Ovary (tissue), 9 donors: ENCODE data around the gene TRDMT1. TPM values are rescaled to one million over a fixed set of nuclear protein-coding genes. Genes with fewer than 3 reads are reported as not detected.

Source experiments
- DNase-seq, 5 donors: peaks; one replicate each; pipeline ENCODE4 v3.0.0-alpha.2; 2019 to 2020
- H3K27ac ChIP-seq, 2 donors: fragments of 200-600 bp; one replicate each; pipeline versions ENCODE4 v1.5.1 to v1.8.0; 2019 to 2022
- H3K27me3 ChIP-seq: fragments of 200-600 bp; one replicate; pipeline ENCODE4 v1.8.0; 2022
- H3K36me3 ChIP-seq: fragments of 200-600 bp; sonication (generic); one replicate; pipeline ENCODE4 v1.5.1; 2019
- H3K4me1 ChIP-seq: one replicate; pipeline ENCODE4 v1.8.1; 2013; ENCODE audit warnings: mild to moderate bottlenecking, moderate library complexity; ENCODE audit not compliant: insufficient read depth
- H3K4me3 ChIP-seq: fragments of 200-600 bp; sonication (generic); one replicate; pipeline ENCODE4 v1.5.1; 2017
- H3K9me3 ChIP-seq, 2 donors: fragments of 200-600 bp in 1 of 2; sonication (generic) in 1 of 2; one replicate each; pipeline versions ENCODE4 v1.5.1 to v1.8.1; 2013 to 2019; ENCODE audit warnings: mild to moderate bottlenecking in 1 of 2, moderate library complexity in 1 of 2
- CTCF ChIP-seq, 3 donors: fragments of 450-650 bp in 2 of 3; fragments of 200-600 bp in 1 of 3; IDR thresholded peaks; one replicate each; pipeline versions ENCODE4 v1.5.1 to v1.8.0; 2016 to 2022; ENCODE audit warnings: antibody characterized with exemption in 3 of 3, mild to moderate bottlenecking in 1 of 3
- EP300 ChIP-seq: sonication (generic); formaldehyde crosslinking; IDR thresholded peaks from one replicate; pipeline ENCODE4 v1.6.1; 2017; ENCODE audit warnings: antibody characterized with exemption
- POLR2A ChIP-seq: fragments of 450-650 bp; IDR thresholded peaks from one replicate; pipeline ENCODE4 v1.6.1; 2017; ENCODE audit warnings: antibody characterized with exemption, mild to moderate bottlenecking, moderate library complexity
- WGBS, 3 donors: extraction: QIAGEN DNeasy Blood & Tissue Kit in 1 of 3; methylation state at CpG; one replicate each; pipeline versions ENCODE4 v1.1.5 to v1.1.7; 2013 to 2017; 5-methylcytosine and 5-hydroxymethylcytosine counted together
- intact Hi-C, 4 donors: fragments of 100-400 bp; cut with DNase I; formaldehyde crosslinking; loops; one replicate each; pipeline versions ENCODE4 v1.11.0 to v1.15.1; 2022 to 2023
- polyA plus RNA-seq, 2 donors: library from polyadenylated mRNA; stranded (reverse); fragments of 200-250 nt in 1 of 2; fragments of 350-450 nt in 1 of 2; fragmentation: Illumina TruSeq in 1 of 2; extraction: RNeasy Lipid Tissue Mini Kit (QIAGEN cat#74804) in 1 of 2; gene quantifications; one replicate each; pipeline ENCODE4 v1.2.3, GENCODE V29; 2013 to 2014
- total RNA-seq, 7 donors: library from RNA; depleted of rRNA in 2 of 7; stranded (reverse); fragments of >200 nt in 2 of 7; fragmentation: NEBNext Ultra II Directional in 3 of 7; extraction: Animal tissue kit (Norgen Biotek cat#: 25700) in 3 of 7; gene quantifications; one replicate each; pipeline versions ENCODE4 v1.1.0 to v1.2.4, GENCODE V29; 2016 to 2023
- donor health status: DM: no; HTN: no; CAD: no; lungs with moderate emphysema.
- donor health status: DM: no; HTN: no; CAD: no.
- donor health status: Bipolar disorder and iron deficiency.
- donor health status: DM: yes; HTN: yes; CAD: no.
- donor health status: DM: no; HTN: no; CAD: no.
- donor health status: DM: yes; HTN: yes; CAD: no.

Gene TRDMT1
- total and polyA plus RNA-seq, 9 donors, result 3.2 to 24.3 (median 15.9) TPM

- WGBS, 3 donors, result 58 to 66% (median 59%) methylated on average over 2 of the region's 2 CpGs
- DNase-seq, result no peak
- intact Hi-C loops, result no loop called here
- peaks cover 2% of the 10 kb centered on the region for H3K4me1 ChIP-seq
- H3K4me3 ChIP-seq, result no peak overlapping the region
- TF ChIP-seq CTCF (IDR thresholded peaks at IDR 0.05) (no peak), POLR2A (no peak), EP300 (no peak)
- H3K27ac ChIP-seq, result no peak overlapping the region
- no peaks in the 10 kb centered on the region for H3K27me3 ChIP-seq
- H3K36me3 ChIP-seq, result no peaks in the 10 kb centered on the region
- H3K9me3 ChIP-seq, result no peaks in the 10 kb centered on the region
Measured at GRCh38 chr10:17209881-17210280, 8.4 kb upstream of the TRDMT1 start.

GRCh38 chr10:17209302-17209701 is 7.8 kb upstream of the TRDMT1 start:
- Histone ChIP-seq H3K4me3 (no peak overlapping the region), H3K27ac (no peak overlapping the region), H3K27me3 (no peaks in the 10 kb centered on the region), H3K9me3 (no peaks in the 10 kb centered on the region), H3K36me3 (no peaks in the 10 kb centered on the region), H3K4me1 (peaks cover 2% of the 10 kb centered on the region)
- TF ChIP-seq CTCF (IDR thresholded peaks at IDR 0.05) (no peak), POLR2A (no peak), EP300 (no peak)
- 61 to 80% (median 77%) methylated on average over 1 of the region's 1 CpG for WGBS, 3 donors
- intact Hi-C loops, result no loop called here
- DNase-seq, result no peak

- Histone ChIP-seq H3K27ac (no peak overlapping the region), H3K4me3 (no peak overlapping the region), H3K36me3 (no peaks in the 10 kb centered on the region), H3K9me3 (no peaks in the 10 kb centered on the region), H3K27me3 (no peaks in the 10 kb centered on the region), H3K4me1 (peaks cover 2% of the 10 kb centered on the region)
- no peak for TF ChIP-seq EP300
- no peak for DNase-seq
- intact Hi-C loops, result no loop called here
Measured at GRCh38 chr10:17208476-17208875, 7.0 kb upstream of the TRDMT1 start.

- no peaks in the 10 kb centered on the region for H3K27me3 ChIP-seq
- 73 to 83% (median 79%) methylated on average over 7 of the region's 7 CpGs for WGBS, 3 donors
- H3K4me1 ChIP-seq, result peaks cover 2% of the 10 kb centered on the region
- no peak overlapping the region for H3K4me3 ChIP-seq
- no peak for DNase-seq
- H3K36me3 ChIP-seq, result no peaks in the 10 kb centered on the region
- intact Hi-C loops, result no loop called here
- TF ChIP-seq POLR2A (no peak), EP300 (no peak), CTCF (IDR thresholded peaks at IDR 0.05) (no peak)
- H3K9me3 ChIP-seq, result no peaks in the 10 kb centered on the region
- no peak overlapping the region for H3K27ac ChIP-seq
Measured at GRCh38 chr10:17206210-17206709, 4.8 kb upstream of the TRDMT1 start.

GRCh38 chr10:17203416-17203815 is 1.9 kb upstream of the TRDMT1 start:
- H3K9me3 ChIP-seq, result no peaks in the 10 kb centered on the region
- intact Hi-C loops, result no loop called here
- DNase-seq, result no peak
- no peaks in the 10 kb centered on the region for H3K27me3 ChIP-seq
- H3K4me1 ChIP-seq, result no peaks in the 10 kb centered on the region
- H3K4me3 ChIP-seq, result no peak overlapping the region
- H3K27ac ChIP-seq, result no peak overlapping the region
- H3K36me3 ChIP-seq, result no peaks in the 10 kb centered on the region
- WGBS, 3 donors, result 25 to 38% (median 38%) methylated on average over 3 of the region's 3 CpGs
- TF ChIP-seq POLR2A (no peak), CTCF (IDR thresholded peaks at IDR 0.05) (no peak), EP300 (no peak)
